HepG2 (cell line): ENCODE results near the gene JAK1. TPM values are rescaled to one million over a fixed set of nuclear protein-coding genes. Genes with fewer than 3 reads are reported as not detected.

Experiments
- ATAC-seq: fragments of 200-7000 bp; cut with Tn5 transposase; 3 replicates; pipeline ENCODE4 v1.9.1; 2020; ENCODE audit warnings: mild to moderate bottlenecking, moderate library complexity
- BruUV-seq: library from RNA; stranded (reverse); fragments of 400-500 nt; replicated peaks from 2 replicates; lab custom pipeline; 2021; lab: Mats Ljungman, UMichigan
- CTCF ChIA-PET: fragments of 300-600 bp; formaldehyde crosslinking; extraction: SDS; loops from one replicate; lab custom pipeline; 2021; ENCODE audit warnings: low total read pairs, inconsistent platforms, low intra/inter-chr PET ratio; lab: Yijun Ruan, JAX
- POLR2A ChIA-PET: fragments of 350-600 bp; sonication (Branson Sonifier 250); formaldehyde crosslinking; loops from one replicate; lab custom pipeline; 2020; ENCODE audit warnings: antibody characterized with exemption, inconsistent platforms; lab: Yijun Ruan, JAX
- DNase-seq: peaks from one replicate; pipeline ENCODE4 v3.0.0-alpha.2; 2015; ENCODE audit warnings: low spot score
- FAIRE-seq: peaks from 3 replicates; lab custom pipeline; 2011; peaks lifted over from hg19 to GRCh38; lab: Jason Lieb, UNC
- H2AFZ ChIP-seq: one replicate; pipeline ENCODE4 v1.6.1; 2011; ENCODE audit warnings: low read length, inconsistent platforms
- H3K27ac ChIP-seq: fragments of 300-600 bp; 3 replicates; pipeline ENCODE4 v1.8.0; 2011; ENCODE audit warnings: mixed run types, mild to moderate bottlenecking, mixed read lengths, low read length, inconsistent platforms; ENCODE audit not compliant: insufficient read depth; ENCODE audit errors: extremely low read length
- H3K27me3 ChIP-seq, 2 experiments: fragments of 200-600 bp in 1 of 2; 2 replicates in 1 of 2; 3 replicates in 1 of 2; pipeline versions ENCODE4 v1.6.0 to v1.8.0; 2011; ENCODE audit warnings: low read length in 2 of 2, mild to moderate bottlenecking in 2 of 2, moderate library complexity in 2 of 2, inconsistent platforms in 1 of 2; ENCODE audit not compliant: insufficient read depth in 2 of 2, control insufficient read depth in 1 of 2
- H3K36me3 ChIP-seq, 2 experiments: fragments of 200-600 bp in 1 of 2; replicated peaks in 1 of 2; 2 replicates in 1 of 2; 3 replicates in 1 of 2; pipeline versions ENCODE4 v1.5.1 to v1.8.0; 2011; ENCODE audit warnings: low read length in 2 of 2, inconsistent platforms in 1 of 2; ENCODE audit not compliant: insufficient read depth in 2 of 2, control insufficient read depth in 1 of 2
- H3K4me1 ChIP-seq: 2 replicates; pipeline ENCODE4 v1.5.1; 2012; ENCODE audit warnings: low read length, inconsistent platforms; ENCODE audit not compliant: insufficient read depth
- H3K4me2 ChIP-seq: 2 replicates; pipeline ENCODE4 v1.6.0; 2011; ENCODE audit warnings: low read depth, low read length, inconsistent platforms
- H3K4me3 ChIP-seq, 3 experiments: fragments of 200-600 bp in 1 of 3; sonication (generic), shearing (Covaris generic) in 1 of 3; replicated peaks in 1 of 3; 2 replicates each; pipeline ENCODE4 v1.5.1; 2011 to 2016; ENCODE audit warnings: low read length in 3 of 3, inconsistent platforms in 2 of 3, low read depth in 2 of 3, mild to moderate bottlenecking in 2 of 3, control low read depth in 1 of 3, mixed read lengths in 1 of 3; ENCODE audit not compliant: insufficient read depth in 1 of 3
- H3K79me2 ChIP-seq: one replicate; pipeline ENCODE4 v1.6.1; 2011; ENCODE audit warnings: low read length, inconsistent platforms; ENCODE audit not compliant: insufficient read depth
- H3K9ac ChIP-seq: 2 replicates; pipeline ENCODE4 v1.6.0; 2011; ENCODE audit warnings: mild to moderate bottlenecking, low read depth, low read length, inconsistent platforms; ENCODE audit not compliant: insufficient read depth
- H3K9me3 ChIP-seq: 2 replicates; pipeline ENCODE4 v1.5.1; 2012; ENCODE audit warnings: mild to moderate bottlenecking, low read length
- H4K20me1 ChIP-seq: 2 replicates; pipeline ENCODE4 v1.6.0; 2011; ENCODE audit warnings: inconsistent platforms, mild to moderate bottlenecking, low read length, moderate library complexity; ENCODE audit not compliant: insufficient read depth
- CBFB ChIP-seq: sonication (generic); formaldehyde crosslinking; IDR thresholded peaks from 2 replicates; pipeline ENCODE4 v1.4.0; 2020; ENCODE audit warnings: missing genetic modification reagents
- CCDC6 ChIP-seq: sonication (generic); formaldehyde crosslinking; IDR thresholded peaks from 2 replicates; pipeline ENCODE4 v1.8.1; 2022; ENCODE audit warnings: mild to moderate bottlenecking, missing genetic modification reagents, moderate library complexity
- IKZF1 ChIP-seq: fragments of 450-650 bp; IDR thresholded peaks from 2 replicates; pipeline ENCODE4 v1.7.1; 2016
- MBD4 ChIP-seq: IDR thresholded peaks from 2 replicates; pipeline ENCODE4 v1.6.1; 2012; ENCODE audit warnings: low read length, inconsistent platforms, borderline replicate concordance
- MED13 ChIP-seq: sonication (generic); formaldehyde crosslinking; IDR thresholded peaks from 2 replicates; pipeline ENCODE4 v1.5.0; 2020; ENCODE audit warnings: missing genetic modification reagents
- PITX1 ChIP-seq: sonication (generic); formaldehyde crosslinking; IDR thresholded peaks from 2 replicates; pipeline ENCODE4 v1.5.1; 2020; ENCODE audit warnings: mild to moderate bottlenecking, missing genetic modification reagents
- TCF7L2 ChIP-seq: IDR thresholded peaks from 2 replicates; pipeline ENCODE4 v1.6.1; 2011; ENCODE audit warnings: mild to moderate bottlenecking, low read depth, low read length, moderate library complexity
- THAP9 ChIP-seq: sonication (generic); formaldehyde crosslinking; IDR thresholded peaks from 2 replicates; pipeline ENCODE4; 2020; ENCODE audit warnings: missing genetic modification reagents, mild to moderate bottlenecking, borderline replicate concordance
- ZBTB25 ChIP-seq: IDR thresholded peaks from 2 replicates; pipeline ENCODE4 v1.6.1; 2018; ENCODE audit warnings: missing genetic modification reagents
- ZBTB8A ChIP-seq: sonication (generic); formaldehyde crosslinking; IDR thresholded peaks from 2 replicates; pipeline ENCODE4 v1.4.0; 2020; ENCODE audit warnings: mild to moderate bottlenecking, low read depth, missing genetic modification reagents, borderline replicate concordance
- ZMYM4 ChIP-seq: sonication (generic); formaldehyde crosslinking; IDR thresholded peaks from 2 replicates; pipeline ENCODE4 v1.8.1; 2023; ENCODE audit warnings: mild to moderate bottlenecking, missing genetic modification reagents
- ZNF20 ChIP-seq: sonication (generic); formaldehyde crosslinking; IDR thresholded peaks from 2 replicates; pipeline ENCODE4 v1.4.0; 2020; ENCODE audit warnings: mild to moderate bottlenecking, moderate library complexity, missing genetic modification reagents
- ZNF3 ChIP-seq: IDR thresholded peaks from 2 replicates; pipeline ENCODE4 v1.7.0; 2017; ENCODE audit warnings: inconsistent platforms
- ZNF335 ChIP-seq: sonication (generic); formaldehyde crosslinking; IDR thresholded peaks from 2 replicates; pipeline ENCODE4 v1.4.0; 2020; ENCODE audit warnings: missing genetic modification reagents
- ZNF749 ChIP-seq: sonication (generic); formaldehyde crosslinking; IDR thresholded peaks from 2 replicates; pipeline ENCODE4 v1.8.0; 2022; ENCODE audit warnings: mild to moderate bottlenecking, missing genetic modification reagents, moderate library complexity, borderline replicate concordance
- ZNF839 ChIP-seq: sonication (generic); formaldehyde crosslinking; IDR thresholded peaks from 2 replicates; pipeline ENCODE4 v1.4.0; 2020; ENCODE audit warnings: missing genetic modification reagents, mild to moderate bottlenecking, borderline replicate concordance
- WGBS: methylation state at CpG from one replicate; pipeline ENCODE4 v1.1.6; 2017; ENCODE audit warnings: low lambda C conversion rate; 5-methylcytosine and 5-hydroxymethylcytosine counted together
- in situ Hi-C: cut with HindIII; loops from 2 replicates; pipeline ENCODE4 v1.10.0; 2017; ENCODE audit warnings: low pct_unique_long_range_greater_than_20kb; ENCODE audit not compliant: extremely low pct_ligation_motif_present
- intact Hi-C: fragments of 100-400 bp; cut with micrococcal nuclease; formaldehyde crosslinking; loops from one replicate; pipeline ENCODE4 v1.10.0; 2022; ENCODE audit not compliant: unreplicated experiment
- polyA plus RNA-seq, 8 experiments: library from polyadenylated mRNA; depleted of rRNA in 3 of 8; stranded (reverse) in 7 of 8; unstranded in 1 of 8; fragments of >200 nt; fragmentation: Illumina TruSeq in 4 of 8; extraction: Trizol in 4 of 8; gene quantifications; 2 replicates each; pipeline versions ENCODE4 v1.2.1 to v1.2.3, GENCODE V29; 2011 to 2016; ENCODE audit warnings: low read depth in 4 of 8, missing spikeins in 1 of 8, mixed read lengths in 1 of 8; ENCODE audit not compliant: insufficient read depth in 1 of 8
- total RNA-seq, 5 experiments: library from RNA; depleted of rRNA; stranded (reverse); fragments of >200 nt; fragmentation: Illumina TruSeq; extraction: Trizol; gene quantifications; 2 replicates each; pipeline ENCODE4 v1.2.3, GENCODE V29; 2016; ENCODE audit warnings: low read depth in 1 of 5
- TF ChIP-seq, protein P1 (sequence below): IDR thresholded peaks from 2 replicates; pipeline ENCODE4 v1.6.1; 2016; ENCODE audit warnings: mild to moderate bottlenecking, missing biosample characterization, missing genetic modification reagents
- TF ChIP-seq, protein P2 (sequence below): sonication (generic); formaldehyde crosslinking; conservative IDR thresholded peaks from 2 replicates; pipeline ENCODE4 v1.8.0; 2022; ENCODE audit warnings: low read depth, missing genetic modification reagents
- TF ChIP-seq, protein P3 (sequence below): sonication (generic); formaldehyde crosslinking; conservative IDR thresholded peaks from 2 replicates; pipeline ENCODE4 v1.4.0; 2020; ENCODE audit warnings: missing genetic modification reagents

Gene JAK1
- total and polyA plus RNA-seq, 2 of the 13 experiments (the other 11 are each of a cell fraction or from before 2014, with no cell fraction given), result 23.9 to 42.4 TPM

GRCh38 chr1:64903593-64903992 lies 62.8 kb downstream of the JAK1 start:
- H4K20me1 ChIP-seq, result 0 out of 2 replicates have a peak, but pooled peaks cover 2% of the 10 kb centered on the region
- BruUV-seq, result no TSS peak
- H3K4me1 ChIP-seq, result peaks cover 51% of the 10 kb centered on the region
- no peaks in the 10 kb centered on the region for H3K9me3 ChIP-seq
- H3K4me2 ChIP-seq, result no peak overlapping the region
- H3K36me3 ChIP-seq, result no peaks in the 10 kb centered on the region
- ATAC-seq (no peak), DNase-seq (no peak), FAIRE-seq (no peak)
- no peak for TF ChIP-seq ZNF20 (CRISPR knock-in tag)
- TF ChIP-seq CCDC6, result no peak
- no peak for TF ChIP-seq MBD4
- no peak for TF ChIP-seq ZMYM4 (CRISPR knock-in tag)
- TF ChIP-seq ZBTB8A (CRISPR knock-in tag), result no peak
- TF ChIP-seq ZNF335 (CRISPR knock-in tag), result no peak
- no peak for TF ChIP-seq ZNF749 (CRISPR knock-in tag)
- no peak for TF ChIP-seq ZBTB25 (CRISPR knock-in tag)
- no peak for TF ChIP-seq ZNF839
- no peak for TF ChIP-seq ZNF3 (CRISPR knock-in tag)
- TF ChIP-seq THAP9 (CRISPR knock-in tag), result no peak
- no peak for TF ChIP-seq TCF7L2
- no peak for TF ChIP-seq MED13
- no peak for TF ChIP-seq PITX1 (CRISPR knock-in tag)
- no peak for TF ChIP-seq IKZF1
- no peak for TF ChIP-seq CBFB (CRISPR knock-in tag)
- TF ChIP-seq, protein P1, sequence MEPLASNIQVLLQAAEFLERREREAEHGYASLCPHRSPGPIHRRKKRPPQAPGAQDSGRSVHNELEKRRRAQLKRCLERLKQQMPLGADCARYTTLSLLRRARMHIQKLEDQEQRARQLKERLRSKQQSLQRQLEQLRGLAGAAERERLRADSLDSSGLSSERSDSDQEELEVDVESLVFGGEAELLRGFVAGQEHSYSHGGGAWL (CRISPR knock-in tag), result no peak
- TF ChIP-seq, protein P2, sequence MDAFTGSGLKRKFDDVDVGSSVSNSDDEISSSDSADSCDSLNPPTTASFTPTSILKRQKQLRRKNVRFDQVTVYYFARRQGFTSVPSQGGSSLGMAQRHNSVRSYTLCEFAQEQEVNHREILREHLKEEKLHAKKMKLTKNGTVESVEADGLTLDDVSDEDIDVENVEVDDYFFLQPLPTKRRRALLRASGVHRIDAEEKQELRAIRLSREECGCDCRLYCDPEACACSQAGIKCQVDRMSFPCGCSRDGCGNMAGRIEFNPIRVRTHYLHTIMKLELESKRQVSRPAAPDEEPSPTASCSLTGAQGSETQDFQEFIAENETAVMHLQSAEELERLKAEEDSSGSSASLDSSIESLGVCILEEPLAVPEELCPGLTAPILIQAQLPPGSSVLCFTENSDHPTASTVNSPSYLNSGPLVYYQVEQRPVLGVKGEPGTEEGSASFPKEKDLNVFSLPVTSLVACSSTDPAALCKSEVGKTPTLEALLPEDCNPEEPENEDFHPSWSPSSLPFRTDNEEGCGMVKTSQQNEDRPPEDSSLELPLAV, result no peak
- TF ChIP-seq, protein P3, sequence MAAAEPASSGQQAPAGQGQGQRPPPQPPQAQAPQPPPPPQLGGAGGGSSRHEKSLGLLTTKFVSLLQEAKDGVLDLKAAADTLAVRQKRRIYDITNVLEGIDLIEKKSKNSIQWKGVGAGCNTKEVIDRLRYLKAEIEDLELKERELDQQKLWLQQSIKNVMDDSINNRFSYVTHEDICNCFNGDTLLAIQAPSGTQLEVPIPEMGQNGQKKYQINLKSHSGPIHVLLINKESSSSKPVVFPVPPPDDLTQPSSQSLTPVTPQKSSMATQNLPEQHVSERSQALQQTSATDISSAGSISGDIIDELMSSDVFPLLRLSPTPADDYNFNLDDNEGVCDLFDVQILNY, result no peak
- peaks cover 58% of the 10 kb centered on the region for H3K79me2 ChIP-seq
- H3K27me3 ChIP-seq, result no peaks in the 10 kb centered on the region
- H3K4me3 ChIP-seq, result no peak overlapping the region
- in situ Hi-C loops (no loop called here), intact Hi-C loops (no loop called here)
- no peak overlapping the region for H2AFZ ChIP-seq
- no peak overlapping the region for H3K9ac ChIP-seq
- POLR2A ChIA-PET, result interaction anchor here (0.6 kb wide), 1 partner anchor 256 kb away, joined by 3 read pairs; no protein-coding TSS in a partner anchor
- WGBS, result 80% methylated on average over 1 of the region's 1 CpG
- CTCF ChIA-PET, result no interaction called here
- no peak overlapping the region for H3K27ac ChIP-seq
